ENCODE results near the gene LAMB4.

- no peak for TF ChIP-seq POLR2A (IDR thresholded peaks at IDR 0.05)
- TF ChIP-seq, protein P1, sequence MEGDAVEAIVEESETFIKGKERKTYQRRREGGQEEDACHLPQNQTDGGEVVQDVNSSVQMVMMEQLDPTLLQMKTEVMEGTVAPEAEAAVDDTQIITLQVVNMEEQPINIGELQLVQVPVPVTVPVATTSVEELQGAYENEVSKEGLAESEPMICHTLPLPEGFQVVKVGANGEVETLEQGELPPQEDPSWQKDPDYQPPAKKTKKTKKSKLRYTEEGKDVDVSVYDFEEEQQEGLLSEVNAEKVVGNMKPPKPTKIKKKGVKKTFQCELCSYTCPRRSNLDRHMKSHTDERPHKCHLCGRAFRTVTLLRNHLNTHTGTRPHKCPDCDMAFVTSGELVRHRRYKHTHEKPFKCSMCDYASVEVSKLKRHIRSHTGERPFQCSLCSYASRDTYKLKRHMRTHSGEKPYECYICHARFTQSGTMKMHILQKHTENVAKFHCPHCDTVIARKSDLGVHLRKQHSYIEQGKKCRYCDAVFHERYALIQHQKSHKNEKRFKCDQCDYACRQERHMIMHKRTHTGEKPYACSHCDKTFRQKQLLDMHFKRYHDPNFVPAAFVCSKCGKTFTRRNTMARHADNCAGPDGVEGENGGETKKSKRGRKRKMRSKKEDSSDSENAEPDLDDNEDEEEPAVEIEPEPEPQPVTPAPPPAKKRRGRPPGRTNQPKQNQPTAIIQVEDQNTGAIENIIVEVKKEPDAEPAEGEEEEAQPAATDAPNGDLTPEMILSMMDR (IDR thresholded peaks at IDR 0.05) = no peak
These were observed at the start of gene LAMB4 for GRCh38 chr7:108130261-108130660.

Measured in Peyer's patch (tissue), 4 donors.